ENCODE measurements around the gene HTRA3. TPM values are rescaled to one million over a fixed set of nuclear protein-coding genes. Genes with fewer than 3 reads are reported as not detected.
"Not testable (repeated sequence)": the region's sequence is repeated elsewhere in the genome, so short reads cannot be mapped to it uniquely, and the experiment has no call there.

The HTRA3 gene
- total RNA-seq, 4 donors from 2014 or later = 4.0 to 18.2 (median 11.4) TPM

DNA sequence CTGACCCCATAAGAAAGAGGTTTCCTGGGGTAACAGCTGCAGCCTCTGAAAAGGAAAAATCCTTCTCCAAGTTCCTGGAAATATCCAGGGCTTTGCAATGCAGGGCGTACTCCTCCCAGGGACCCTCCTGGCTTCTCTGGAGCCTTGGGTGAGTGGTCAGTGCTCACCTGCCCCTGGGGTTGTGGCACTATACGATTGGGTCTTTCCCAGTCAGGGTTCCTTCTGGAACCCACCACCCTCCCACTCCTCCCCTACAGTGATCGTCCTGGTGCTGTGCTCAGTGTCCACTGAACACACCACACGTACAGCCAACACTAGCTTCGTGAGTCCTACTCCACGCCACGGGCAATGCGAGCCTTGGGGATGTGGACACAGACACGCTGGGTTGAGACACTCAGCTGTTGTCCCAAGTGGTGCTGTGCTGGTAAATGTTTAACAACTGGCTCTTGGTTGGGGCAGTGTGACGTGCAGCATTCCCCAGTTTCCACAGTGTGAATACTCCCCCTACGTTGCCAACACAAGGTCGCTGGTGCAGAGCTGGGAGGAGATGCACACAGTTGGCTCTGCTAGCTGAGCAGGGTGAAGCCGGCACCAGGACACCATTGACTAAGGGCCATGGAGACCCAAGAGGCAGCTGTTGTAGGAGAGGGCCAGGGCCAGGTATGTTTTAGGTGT, 65.4 kb downstream of the HTRA3 start:
- WGBS, 2 donors = 92 to 95% methylated on average over 13 of the region's 13 CpGs
- DNase-seq (ENCODE audit: low spot score in 2 of 2) = peak in 1 of 2 donors; percentile 69
- TF ChIP-seq POLR2A (IDR thresholded peaks at IDR 0.05) (no peak), CTCF (IDR thresholded peaks at IDR 0.05) (no peak)
- no peak overlapping the region for H3K4me3 ChIP-seq (ENCODE audit: low read depth, poor library complexity, severe bottlenecking)
- intact Hi-C loops (cut with DNase I; ENCODE audit: low total_unique reads) = no loop called here

GRCh38 chr4:8335848-8336247, 66.3 kb downstream of the HTRA3 start:
- intact Hi-C loops (cut with DNase I; ENCODE audit: low total_unique reads) = no loop called here
- no peak overlapping the region for H3K4me3 ChIP-seq (ENCODE audit: low read depth, poor library complexity, severe bottlenecking)
- TF ChIP-seq POLR2A (IDR thresholded peaks at IDR 0.05) = no peak
- TF ChIP-seq CTCF (IDR thresholded peaks at IDR 0.05) = no peak
- WGBS, 2 donors = 96 to 98% methylated on average over 2 of the region's 2 CpGs
- DNase-seq (ENCODE audit: low spot score in 2 of 2) = no peak

DNA sequence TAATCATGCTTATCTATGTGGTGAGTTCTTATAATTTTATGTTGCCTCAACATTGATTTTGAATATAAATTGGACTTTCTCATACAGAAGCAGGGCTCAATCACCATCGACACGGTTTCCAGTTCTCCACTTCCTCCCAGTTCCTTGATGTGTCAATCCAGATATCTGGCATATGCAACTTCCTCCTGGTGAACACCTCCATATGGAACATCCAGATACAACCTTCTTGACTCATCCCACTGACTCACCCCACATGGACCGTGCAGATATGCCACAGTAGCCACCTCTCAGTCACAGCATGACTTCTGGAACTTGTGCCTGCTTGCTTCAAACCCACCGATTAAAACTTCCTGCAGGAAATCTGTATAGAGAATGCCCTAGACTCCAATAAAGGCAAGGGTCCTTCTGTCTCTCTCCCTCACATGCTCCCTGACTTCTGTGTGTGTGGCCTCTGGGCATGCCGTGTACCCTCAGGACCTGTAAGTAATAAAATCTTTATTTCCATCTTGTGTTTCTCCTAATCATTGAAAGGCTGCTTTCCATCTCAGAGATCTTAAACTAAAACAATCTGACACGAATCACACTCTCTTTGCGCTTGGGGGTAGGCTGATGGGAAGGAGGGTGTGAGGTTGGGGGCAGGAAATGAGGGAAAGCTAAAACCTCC, 67.0 kb downstream of the HTRA3 start:
- WGBS, 2 donors = 78 to 80% methylated on average over 7 of the region's 7 CpGs
- H3K4me3 ChIP-seq (ENCODE audit: low read depth, poor library complexity, severe bottlenecking) = no peak overlapping the region
- TF ChIP-seq POLR2A (IDR thresholded peaks at IDR 0.05) (no peak), CTCF (IDR thresholded peaks at IDR 0.05) (no peak)
- DNase-seq (ENCODE audit: low spot score in 2 of 2) = peak in 1 of 2 donors; percentile 14
- intact Hi-C loops (cut with DNase I; ENCODE audit: low total_unique reads) = no loop called here

- intact Hi-C loops (cut with DNase I; ENCODE audit: low total_unique reads) = no loop called here
Observed at GRCh38 chr4:8338351-8338961, 68.9 kb downstream of the HTRA3 start.

GRCh38 chr4:8340781-8341241, 71.3 kb downstream of the HTRA3 start:
- 45 to 63% methylated on average over 8 of the region's 8 CpGs for WGBS, 2 donors
- peak; percentile 74 to 94 for DNase-seq (ENCODE audit: low spot score in 2 of 2)
- TF ChIP-seq POLR2A (IDR thresholded peaks at IDR 0.05) (no peak), CTCF (IDR thresholded peaks at IDR 0.05) (no peak)
- H3K4me3 ChIP-seq (ENCODE audit: low read depth, poor library complexity, severe bottlenecking) = no peak overlapping the region
- intact Hi-C loops (cut with DNase I; ENCODE audit: low total_unique reads) = no loop called here

More at GRCh38 chr4:8338351-8338961, 68.9 kb downstream of the HTRA3 start:
- TF ChIP-seq POLR2A (IDR thresholded peaks at IDR 0.05) (no peak), CTCF (IDR thresholded peaks at IDR 0.05) (no peak)
- no peak overlapping the region for H3K4me3 ChIP-seq (ENCODE audit: low read depth, poor library complexity, severe bottlenecking)
- no peak for DNase-seq (ENCODE audit: low spot score in 2 of 2)
- 67 to 74% methylated on average over 4 of the region's 4 CpGs for WGBS, 2 donors

DNA sequence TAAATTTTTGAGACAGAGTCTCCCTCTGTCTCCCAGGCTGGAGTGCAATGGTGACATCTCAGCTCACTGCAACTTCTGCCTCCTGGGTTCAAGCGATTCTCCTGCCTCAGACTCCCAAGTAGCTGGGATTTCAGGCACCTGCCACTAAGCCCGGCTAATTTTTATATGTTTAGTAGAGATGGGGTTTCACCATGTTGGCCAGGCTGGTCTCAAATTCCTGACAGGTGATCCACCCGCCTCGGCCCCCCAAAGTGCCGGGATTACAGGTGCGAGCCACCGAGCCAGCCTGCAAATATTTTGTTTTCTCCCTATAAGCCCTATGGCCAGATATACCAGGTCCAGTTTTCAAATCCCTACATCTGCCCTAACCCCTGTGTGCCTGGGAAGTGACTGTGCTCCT, 71.7 kb downstream of the HTRA3 start:
- intact Hi-C loops (cut with DNase I; ENCODE audit: low total_unique reads); H3K4me3 ChIP-seq (ENCODE audit: low read depth, poor library complexity, severe bottlenecking): not testable (repeated sequence)
- peak in 1 of 2 donors; percentile 63 for DNase-seq (ENCODE audit: low spot score in 2 of 2)
- WGBS, 2 donors = 55 to 66% methylated on average over 7 of the region's 7 CpGs

Data from lower leg skin (tissue), 4 donors.